Measurements from ENCODE around the gene CGA. TPM values are rescaled to one million over a fixed set of nuclear protein-coding genes. Genes with fewer than 3 reads are reported as not detected.

The CGA gene
- total RNA-seq, 4 donors from 2014 or later: not detected

DNA sequence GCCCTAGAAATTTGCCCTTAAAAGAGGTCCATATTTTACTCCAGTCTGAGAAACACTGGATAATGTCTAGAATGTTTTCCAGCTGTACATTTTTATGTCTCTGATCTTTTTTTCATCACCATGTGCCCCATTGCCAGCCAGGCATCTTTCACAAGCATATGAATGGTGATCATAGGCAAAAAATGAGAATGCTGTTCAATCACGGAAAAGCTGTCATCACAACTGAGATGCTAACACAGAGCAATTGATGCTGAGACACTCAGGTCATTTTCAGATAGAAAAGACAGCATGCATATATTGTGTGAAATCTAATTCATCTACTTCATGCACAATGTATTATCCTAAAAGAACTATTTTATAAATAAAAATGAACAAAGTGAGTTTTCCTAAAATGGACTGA is 41.6 kb downstream of the CGA start:
- peaks cover 0 to 3% (median 0%) of the 10 kb centered on the region in 4 donors for H3K27me3 ChIP-seq
- no peak for DNase-seq (ENCODE audit: extremely low spot score)
- H3K9me3 ChIP-seq: peaks cover 0 to 6% (median 0%) of the 10 kb centered on the region in 4 donors
- H3K4me1 ChIP-seq: no peaks in the 10 kb centered on the region
- H3K27ac ChIP-seq (replicated peaks in 1 of 4): no peak overlapping the region
- TF ChIP-seq, protein P1, sequence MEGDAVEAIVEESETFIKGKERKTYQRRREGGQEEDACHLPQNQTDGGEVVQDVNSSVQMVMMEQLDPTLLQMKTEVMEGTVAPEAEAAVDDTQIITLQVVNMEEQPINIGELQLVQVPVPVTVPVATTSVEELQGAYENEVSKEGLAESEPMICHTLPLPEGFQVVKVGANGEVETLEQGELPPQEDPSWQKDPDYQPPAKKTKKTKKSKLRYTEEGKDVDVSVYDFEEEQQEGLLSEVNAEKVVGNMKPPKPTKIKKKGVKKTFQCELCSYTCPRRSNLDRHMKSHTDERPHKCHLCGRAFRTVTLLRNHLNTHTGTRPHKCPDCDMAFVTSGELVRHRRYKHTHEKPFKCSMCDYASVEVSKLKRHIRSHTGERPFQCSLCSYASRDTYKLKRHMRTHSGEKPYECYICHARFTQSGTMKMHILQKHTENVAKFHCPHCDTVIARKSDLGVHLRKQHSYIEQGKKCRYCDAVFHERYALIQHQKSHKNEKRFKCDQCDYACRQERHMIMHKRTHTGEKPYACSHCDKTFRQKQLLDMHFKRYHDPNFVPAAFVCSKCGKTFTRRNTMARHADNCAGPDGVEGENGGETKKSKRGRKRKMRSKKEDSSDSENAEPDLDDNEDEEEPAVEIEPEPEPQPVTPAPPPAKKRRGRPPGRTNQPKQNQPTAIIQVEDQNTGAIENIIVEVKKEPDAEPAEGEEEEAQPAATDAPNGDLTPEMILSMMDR (IDR thresholded peaks at IDR 0.05): no peak
- TF ChIP-seq POLR2AphosphoS5 (IDR thresholded peaks at IDR 0.05): no peak
- no peak for TF ChIP-seq POLR2A (IDR thresholded peaks at IDR 0.05; ENCODE audit: low read depth)
- TF ChIP-seq EP300 (IDR thresholded peaks at IDR 0.05): no peak
- no peaks in the 10 kb centered on the region for H3K36me3 ChIP-seq
- 89% methylated on average over 1 of the region's 1 CpG for WGBS
- intact Hi-C loops (cut with DNase I): no loop called here
- H3K4me3 ChIP-seq: no peak overlapping the region

DNA sequence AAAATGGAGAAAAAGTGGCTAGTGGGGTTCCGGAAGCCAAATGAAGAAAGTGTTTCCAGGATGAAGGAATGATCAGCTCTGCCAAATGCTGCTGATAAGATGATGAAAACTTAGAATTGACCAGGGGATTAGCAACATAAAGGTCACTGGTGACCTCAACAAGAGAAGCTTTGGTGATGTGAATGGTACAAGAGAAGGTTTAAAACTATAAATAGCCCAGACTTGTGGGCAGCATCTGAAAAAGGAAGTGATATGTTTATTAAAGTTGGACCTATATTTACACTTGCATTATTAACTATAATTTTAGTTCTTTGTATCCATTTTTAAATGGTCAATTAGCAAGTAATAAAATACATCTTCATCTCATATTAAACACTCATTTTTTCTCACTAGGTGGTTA is 45.1 kb downstream of the CGA start:
- no peaks in the 10 kb centered on the region for H3K4me1 ChIP-seq

DNA sequence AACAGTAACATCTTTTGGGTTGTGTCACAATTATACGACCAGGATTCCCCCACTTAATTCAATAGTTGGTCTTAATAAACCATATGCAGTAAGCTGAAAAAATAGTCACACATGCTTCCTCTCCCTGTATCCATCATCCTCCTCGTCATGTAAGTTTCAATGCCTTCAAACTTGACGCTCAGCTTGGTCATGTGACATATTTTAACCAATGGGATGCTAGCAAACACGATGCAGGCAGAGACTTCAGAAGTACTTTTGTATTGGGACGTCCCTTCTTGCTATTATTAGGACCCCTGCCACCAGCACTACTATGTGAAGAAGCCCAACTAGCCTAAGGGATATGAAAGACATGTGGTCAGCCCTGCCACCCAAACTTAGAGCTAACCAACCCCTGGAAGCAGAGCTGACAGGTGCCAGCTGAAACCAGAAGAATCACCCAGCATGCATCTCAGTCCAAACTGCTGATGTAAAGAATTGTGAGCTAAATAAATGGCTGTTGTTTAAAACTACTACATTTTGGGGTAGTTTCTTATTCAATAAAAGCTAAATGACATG is 49.3 kb downstream of the CGA start:
- H3K4me1 ChIP-seq: no peaks in the 10 kb centered on the region
- intact Hi-C loops (cut with DNase I): no loop called here
- 77% methylated on average over 5 of the region's 5 CpGs for WGBS
- DNase-seq (ENCODE audit: extremely low spot score): no peak
- no peaks in the 10 kb centered on the region for H3K36me3 ChIP-seq
- no peak overlapping the region for H3K4me3 ChIP-seq
- H3K27ac ChIP-seq (replicated peaks in 1 of 4): no peak overlapping the region
- H3K27me3 ChIP-seq: no peaks in the 10 kb centered on the region
- H3K9me3 ChIP-seq: peaks cover 0 to 7% (median 0%) of the 10 kb centered on the region in 4 donors
- TF ChIP-seq, protein P1 (IDR thresholded peaks at IDR 0.05): no peak
- TF ChIP-seq POLR2A (IDR thresholded peaks at IDR 0.05; ENCODE audit: low read depth): no peak
- TF ChIP-seq POLR2AphosphoS5 (IDR thresholded peaks at IDR 0.05): no peak
- TF ChIP-seq EP300 (IDR thresholded peaks at IDR 0.05): no peak

More for the DNA sequence above, 45.1 kb downstream of the CGA start:
- TF ChIP-seq EP300 (IDR thresholded peaks at IDR 0.05): no peak
- no peak for TF ChIP-seq POLR2AphosphoS5 (IDR thresholded peaks at IDR 0.05)
- no peak for TF ChIP-seq POLR2A (IDR thresholded peaks at IDR 0.05; ENCODE audit: low read depth)
- TF ChIP-seq, protein P1 (IDR thresholded peaks at IDR 0.05): no peak
- no peak for DNase-seq (ENCODE audit: extremely low spot score)
- Histone ChIP-seq H3K9me3 (no peaks in the 10 kb centered on the region), H3K36me3 (no peaks in the 10 kb centered on the region), H3K27me3 (no peaks in the 10 kb centered on the region), H3K27ac (replicated peaks in 1 of 4) (no peak overlapping the region), H3K4me3 (no peak overlapping the region)
- 93% methylated on average over 1 of the region's 1 CpG for WGBS
- intact Hi-C loops (cut with DNase I): no loop called here

DNA sequence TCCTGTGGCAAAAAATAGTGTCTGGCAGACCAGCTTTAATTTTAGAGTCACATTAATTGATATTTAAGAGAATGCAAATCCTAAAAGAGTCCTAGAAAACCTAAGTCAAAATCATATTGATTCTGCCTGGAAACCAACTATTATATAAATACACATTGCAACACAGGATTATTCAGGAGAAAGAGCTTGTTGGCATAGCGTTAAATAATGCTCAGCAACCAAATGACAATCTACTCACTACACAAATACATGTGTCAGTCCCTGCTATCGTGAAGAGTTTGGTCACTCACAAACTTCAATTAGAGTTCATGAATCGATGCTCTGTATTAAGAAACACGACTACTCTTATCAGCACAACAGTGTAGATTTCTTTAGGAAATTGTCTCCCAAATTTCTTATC is 54.2 kb downstream of the CGA start:
- Histone ChIP-seq H3K4me3 (no peak overlapping the region), H3K27me3 (no peaks in the 10 kb centered on the region), H3K9me3 (peaks cover 0 to 7% (median 0%) of the 10 kb centered on the region in 4 donors), H3K36me3 (no peaks in the 10 kb centered on the region), H3K27ac (replicated peaks in 1 of 4) (no peak overlapping the region), H3K4me1 (no peaks in the 10 kb centered on the region)
- intact Hi-C loops (cut with DNase I): no loop called here
- TF ChIP-seq EP300 (IDR thresholded peaks at IDR 0.05) (no peak), POLR2A (IDR thresholded peaks at IDR 0.05; ENCODE audit: low read depth) (no peak)
- TF ChIP-seq, protein P1 (IDR thresholded peaks at IDR 0.05): no peak
- WGBS: 83% methylated on average over 4 of the region's 4 CpGs
- no peak for DNase-seq (ENCODE audit: extremely low spot score)

Other genes starting within 250 kb of the CGA start
- gene HTR1E, start 157.6 kb downstream of the CGA start, total RNA-seq: under 1 TPM in 3 of 4 donors, not detected in 1; 0.17 to 0.40 (median 0.19) TPM
- 10 to 100 TPM; 28.3 to 44.9 (median 32.2) TPM for gene ZNF292, start 60.5 kb upstream of the CGA start, total RNA-seq
- gene SMIM8, start 227.5 kb upstream of the CGA start, total RNA-seq: 10 to 100 TPM in 1 of 4 donors, 1 to 10 TPM in 3; 5.3 to 12.0 (median 7.5) TPM
- gene GJB7, start 234.2 kb upstream of the CGA start, total RNA-seq: not detected
- 1 to 10 TPM in 3 of 4 donors, under 1 TPM in 1; 0.99 to 2.7 (median 1.8) TPM for gene C6orf163, start 249.7 kb upstream of the CGA start, total RNA-seq